Measurements from ENCODE around the gene OSM. TPM values are rescaled to one million over a fixed set of nuclear protein-coding genes. Genes with fewer than 3 reads are reported as not detected.
"Not testable (repeated sequence)": the region's sequence is repeated elsewhere in the genome, so short reads cannot be mapped to it uniquely, and the experiment has no call there.

OSM gene
- total RNA-seq, 1 donor, result 88.9 TPM

GRCh38 chr22:30246814-30247376, 19.8 kb downstream of the OSM start:
- no peak for DNase-seq (ENCODE audit: low read depth in 2 of 3, low spot score in 2 of 3)

GRCh38 chr22:30245985-30246813, 20.5 kb downstream of the OSM start, which contains the start of gene LIF:
Gene LIF, minus strand, starts transcription at chr22:30246759. Its CDS starts 64 bp downstream, at chr22:30246695.
- peak in 2 of 3 donors; percentile 51 to 61 for DNase-seq (ENCODE audit: low read depth in 2 of 3, low spot score in 2 of 3)

DNA sequence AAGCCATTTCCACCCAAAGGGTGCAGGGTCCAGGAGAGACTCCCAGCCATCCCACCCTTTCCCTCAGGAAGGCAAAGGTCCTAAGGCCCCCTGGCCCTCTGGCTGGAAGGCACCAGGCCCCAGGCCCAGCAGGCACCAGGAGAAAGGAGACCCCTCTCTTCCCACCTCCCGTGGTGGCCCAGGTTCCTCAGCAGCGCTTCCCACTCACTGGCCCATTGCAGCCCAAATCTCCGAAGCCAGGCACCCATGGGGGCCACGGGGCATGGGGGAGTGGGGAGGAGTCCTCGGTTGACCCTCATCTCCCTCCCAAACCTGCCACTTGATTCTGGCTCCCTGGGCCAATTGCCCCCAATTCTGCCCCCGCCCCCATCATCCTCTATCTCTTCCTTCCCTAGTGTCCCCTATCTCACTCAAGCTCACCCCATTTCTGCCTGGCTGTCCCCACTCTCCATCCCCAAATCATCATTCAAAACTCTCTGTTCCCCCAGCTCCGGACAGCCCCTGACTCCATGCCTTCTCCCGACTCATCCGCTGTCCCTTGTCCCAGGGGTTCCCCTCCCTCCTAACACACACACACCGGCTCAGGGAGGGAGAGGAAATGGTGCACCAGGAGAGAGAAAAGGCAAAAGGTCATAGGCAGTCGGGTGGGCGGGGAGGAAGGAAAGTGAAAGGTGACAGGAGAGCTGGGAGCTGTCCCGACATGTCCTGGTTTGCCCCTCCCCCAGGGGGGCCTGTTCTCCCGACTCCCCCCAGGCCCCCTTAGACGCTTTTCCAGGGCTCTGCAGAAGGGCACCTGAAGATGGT, 21.3 kb downstream of the OSM start:
- DNase-seq (ENCODE audit: low read depth in 2 of 3, low spot score in 2 of 3), result no peak

GRCh38 chr22:30244641-30245040, 22.0 kb downstream of the OSM start:
- no peak for DNase-seq (ENCODE audit: low read depth in 2 of 3, low spot score in 2 of 3)

GRCh38 chr22:30244066-30244465, 22.6 kb downstream of the OSM start:
- no peak for DNase-seq (ENCODE audit: low read depth in 2 of 3, low spot score in 2 of 3)

DNA sequence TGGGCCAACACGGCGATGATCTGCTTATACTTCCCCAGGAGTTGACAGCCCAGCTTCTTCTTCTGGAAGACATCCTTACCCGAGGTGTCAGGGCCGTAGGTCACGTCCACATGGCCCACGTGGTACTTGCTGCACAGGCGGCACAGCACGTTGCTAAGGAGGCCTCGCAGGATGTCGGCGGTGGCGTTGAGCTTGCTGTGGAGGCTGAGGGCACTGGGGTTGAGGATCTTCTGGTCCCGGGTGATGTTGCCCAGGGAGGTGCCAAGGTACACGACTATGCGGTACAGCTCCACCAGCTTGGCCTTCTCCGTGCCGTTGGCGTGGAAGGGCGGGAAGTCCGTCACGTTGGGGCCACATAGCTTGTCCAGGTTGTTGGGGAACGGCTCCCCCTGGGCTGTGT, 23.0 kb downstream of the OSM start:
- no peak for DNase-seq (ENCODE audit: low read depth in 2 of 3, low spot score in 2 of 3)

DNA sequence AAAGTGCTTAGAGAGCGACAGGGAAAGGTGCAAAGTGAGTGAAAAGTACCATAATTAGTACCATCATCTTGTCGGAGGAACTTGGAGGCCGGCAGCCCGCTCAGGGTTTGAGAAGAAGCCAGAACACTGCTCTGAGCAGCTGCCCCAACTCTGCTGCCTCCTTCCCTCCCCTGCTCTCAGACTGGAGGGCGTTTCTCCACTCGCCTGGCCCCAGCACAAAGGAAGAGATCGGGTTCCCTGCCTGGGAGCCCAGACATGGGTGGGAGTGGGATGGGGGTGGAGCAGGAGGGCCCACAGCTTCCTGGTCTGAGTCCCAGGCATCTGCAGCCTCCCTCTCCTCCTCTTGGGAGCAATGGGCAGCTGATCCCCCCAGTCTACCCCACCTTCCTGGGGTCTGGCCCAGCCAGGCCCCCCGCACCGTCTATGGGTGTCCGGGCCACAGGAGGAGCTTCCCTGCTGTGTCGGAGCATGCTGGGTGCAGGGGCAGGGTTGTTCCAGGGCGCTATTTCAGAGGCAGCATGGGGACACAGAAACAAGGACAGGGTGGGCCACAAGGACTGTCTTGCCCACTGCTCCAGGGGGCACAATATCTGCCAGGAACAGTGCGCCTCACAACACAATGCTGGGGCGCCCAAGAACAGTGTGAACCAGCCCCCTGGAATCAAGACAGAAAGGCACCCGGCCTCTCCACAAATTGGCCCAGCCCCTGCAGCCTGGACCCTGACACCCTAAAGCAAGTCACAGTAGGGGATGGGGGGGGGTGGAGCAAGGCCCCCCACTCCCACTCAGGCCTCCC, 24.9 kb downstream of the OSM start:
- DNase-seq (ENCODE audit: low read depth in 2 of 3, low spot score in 2 of 3), result no peak

- DNase-seq (ENCODE audit: low read depth in 2 of 3, low spot score in 2 of 3), result no peak
These were observed 25.9 kb downstream of the OSM start for GRCh38 chr22:30240541-30241417.

DNA sequence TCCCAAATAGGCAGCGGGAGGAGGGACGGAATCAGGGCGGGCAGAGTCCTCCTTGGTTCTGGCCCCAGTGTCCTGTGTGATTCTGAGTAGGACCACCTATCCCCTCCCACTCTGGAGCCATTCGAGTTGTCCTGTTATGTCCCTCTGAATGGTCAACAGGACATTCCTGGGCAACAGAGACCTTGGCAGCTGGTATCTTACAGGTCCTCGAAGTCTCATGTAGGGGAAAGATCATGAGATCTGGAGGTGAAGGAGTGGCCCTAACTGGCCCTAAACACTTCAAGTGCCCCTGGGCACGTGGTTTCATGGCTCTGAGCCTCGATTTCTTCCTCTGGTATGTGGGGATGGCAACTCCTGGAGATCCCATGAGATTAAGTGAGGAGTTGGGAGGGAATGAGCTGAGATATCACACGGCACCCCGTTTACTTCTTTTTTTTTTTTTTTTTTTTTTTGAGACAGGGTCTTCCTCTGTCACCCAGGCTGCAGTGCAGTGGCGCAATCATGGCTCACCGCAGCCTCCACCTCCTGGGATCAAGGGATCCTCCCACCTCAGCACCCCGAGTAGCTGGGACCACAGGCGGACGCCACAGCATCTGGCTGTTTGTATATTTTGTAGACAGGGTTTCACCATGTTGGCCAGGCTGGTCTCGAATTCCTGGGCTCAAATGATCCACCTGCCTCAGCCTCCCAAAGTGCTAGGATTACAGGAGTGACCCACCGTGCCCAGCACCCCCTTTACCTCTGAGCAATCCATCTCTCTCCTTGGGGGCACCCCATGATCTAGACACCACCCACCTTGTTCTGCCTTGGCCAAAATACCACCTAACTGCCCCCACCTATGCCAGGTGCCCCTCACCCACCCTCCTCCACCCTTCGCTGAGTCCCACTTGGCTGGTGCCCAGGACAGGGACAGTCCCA, 26.9 kb downstream of the OSM start:
- DNase-seq (ENCODE audit: low read depth in 2 of 3, low spot score in 2 of 3), result no peak

- DNase-seq (ENCODE audit: low read depth in 2 of 3, low spot score in 2 of 3), result no peak
These were observed 27.8 kb downstream of the OSM start for GRCh38 chr22:30238661-30239487.

DNA sequence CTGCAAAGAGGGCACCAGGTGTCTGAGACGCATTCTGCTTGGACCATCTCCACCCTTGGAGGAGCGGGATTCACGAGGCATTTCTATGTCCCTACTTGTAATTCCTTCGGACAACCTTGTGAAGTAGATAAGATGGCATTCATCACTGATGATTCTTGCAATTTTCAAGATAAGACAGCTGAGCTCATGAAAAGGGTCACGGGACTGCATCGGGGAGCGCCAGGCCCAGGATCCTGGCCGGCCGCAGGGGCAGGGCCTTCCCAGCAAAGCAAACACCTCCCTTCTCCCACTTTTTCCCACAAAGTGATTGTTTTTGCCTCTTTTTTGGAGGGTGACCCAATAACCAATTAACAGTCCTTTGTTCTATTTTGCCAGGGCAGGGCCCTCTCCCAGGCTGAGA, 28.5 kb downstream of the OSM start:
- DNase-seq (ENCODE audit: low read depth in 2 of 3, low spot score in 2 of 3), result no peak

DNA sequence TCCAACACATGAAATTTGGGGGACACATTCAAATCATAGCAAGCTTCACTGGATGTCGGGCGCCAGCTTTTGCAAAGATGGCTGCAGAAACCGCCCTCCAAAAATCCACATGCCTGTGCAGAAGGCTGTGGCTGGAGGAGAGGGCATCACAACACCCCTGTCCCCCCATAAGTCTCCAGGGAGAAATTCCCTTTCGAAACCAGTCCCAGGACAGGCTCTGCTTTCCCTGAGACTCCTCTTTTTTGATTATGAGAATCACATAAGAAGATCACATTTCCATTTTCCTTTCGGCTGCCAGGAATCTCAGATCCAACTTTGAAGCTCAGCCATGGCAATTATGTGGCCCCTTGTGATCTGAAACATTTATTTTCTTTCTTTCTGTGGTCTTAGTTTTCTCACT, 29.8 kb downstream of the OSM start:
- DNase-seq (ENCODE audit: low read depth in 2 of 3, low spot score in 2 of 3), result no peak

DNA sequence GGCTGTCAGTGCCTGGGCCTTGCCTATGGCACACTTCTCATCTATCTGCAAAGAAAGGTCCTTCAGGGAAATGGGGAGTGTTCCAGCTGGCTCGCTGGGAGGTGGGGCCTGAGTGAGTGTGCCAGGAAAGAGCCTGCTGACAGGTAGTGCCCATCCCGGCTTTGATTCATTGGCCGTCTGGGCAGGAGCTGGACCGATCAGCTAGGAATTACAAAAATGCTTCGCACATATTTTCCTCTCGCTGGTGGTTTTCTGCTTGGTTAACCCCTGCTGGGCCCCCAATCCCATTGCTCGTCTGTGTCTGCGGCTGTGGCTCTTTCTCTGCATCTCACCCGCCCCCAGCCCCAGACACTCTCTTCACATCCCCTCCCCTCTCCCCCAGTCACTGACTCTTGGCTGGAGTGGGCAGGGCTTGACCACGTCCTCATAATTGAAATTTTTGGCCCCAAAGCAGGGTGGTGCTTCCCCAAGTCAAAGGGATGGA, 30.9 kb downstream of the OSM start:
- DNase-seq (ENCODE audit: low read depth in 2 of 3, low spot score in 2 of 3), result no peak

DNA sequence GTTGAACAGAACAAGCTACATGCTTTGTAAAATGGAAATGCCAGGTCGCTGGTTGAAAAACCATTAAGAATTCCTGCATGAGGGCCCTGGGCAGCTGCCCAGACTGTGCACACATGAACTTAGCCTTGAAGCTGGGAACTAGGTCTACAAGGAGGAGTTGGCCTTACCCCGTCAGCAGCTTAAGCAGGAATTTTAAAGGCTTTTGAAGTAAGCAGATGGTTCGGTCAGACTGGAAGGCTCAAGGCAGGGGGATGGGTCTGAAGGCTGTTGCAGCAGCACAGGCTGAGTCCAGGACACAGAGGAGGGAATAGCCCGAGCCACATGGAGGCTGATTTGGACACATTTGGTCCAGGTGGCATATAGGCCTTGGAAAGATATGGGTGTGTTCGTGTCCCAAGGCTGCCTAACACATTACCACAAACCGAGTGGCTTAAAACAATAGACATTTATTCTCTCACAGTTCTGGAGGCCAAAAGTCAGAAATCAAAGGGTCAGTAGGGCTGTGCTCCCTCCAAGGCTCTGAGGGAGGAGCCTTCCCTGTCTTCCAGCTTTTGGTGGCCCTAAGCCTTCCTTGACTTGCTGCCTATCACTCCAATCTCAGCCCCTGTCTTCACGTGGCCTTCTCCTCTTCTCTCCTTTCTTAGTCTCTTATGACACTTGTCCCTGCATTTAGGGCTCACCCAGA, 31.7 kb downstream of the OSM start:
- no peak for DNase-seq (ENCODE audit: low read depth in 2 of 3, low spot score in 2 of 3)

GRCh38 chr22:30234325-30234724, 32.3 kb downstream of the OSM start:
- not testable (repeated sequence) for DNase-seq (ENCODE audit: low read depth in 2 of 3, low spot score in 2 of 3)

GRCh38 chr22:30233582-30233981, 33.1 kb downstream of the OSM start:
- DNase-seq (ENCODE audit: low read depth in 2 of 3, low spot score in 2 of 3), result no peak

DNA sequence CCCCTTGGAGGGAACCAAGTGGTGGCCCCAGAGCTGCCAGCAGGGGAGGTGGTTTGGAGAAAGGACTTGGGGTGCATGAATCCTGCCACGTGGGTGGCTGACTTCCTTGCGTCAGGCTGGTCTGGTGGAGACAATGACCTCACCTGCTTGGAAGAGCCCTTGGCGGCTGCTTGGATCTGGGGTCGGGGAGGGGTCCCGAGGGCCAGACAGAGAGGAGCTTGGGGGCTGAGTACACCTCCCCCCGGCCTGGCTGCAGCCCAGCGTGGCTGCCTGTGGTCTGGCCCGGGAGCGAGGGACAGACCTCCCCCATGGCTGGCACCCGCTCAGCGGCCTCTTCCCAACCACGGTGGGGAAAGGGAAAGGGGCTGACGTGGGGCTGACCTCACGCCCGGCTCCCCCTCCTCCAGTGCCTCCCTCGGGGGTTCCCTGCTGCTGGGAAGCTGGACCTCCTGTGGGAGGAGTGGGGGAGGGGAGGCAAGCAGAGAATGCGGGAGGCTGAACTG, 33.9 kb downstream of the OSM start:
- no peak for DNase-seq (ENCODE audit: low read depth in 2 of 3, low spot score in 2 of 3)
